Peyer's patch (tissue), 4 donors: ENCODE measurements around the gene ADRM1. TPM values are rescaled to one million over a fixed set of nuclear protein-coding genes. Genes with fewer than 3 reads are reported as not detected.

Source experiments
- DNase-seq, 3 donors: peaks; one replicate each; pipeline ENCODE4 v3.0.0-alpha.2; 2017 to 2019
- H3K27ac ChIP-seq, 4 donors: fragments of 200-600 bp; sonication (generic); one replicate each; pipeline ENCODE4 v1.5.1; 2016 to 2019
- H3K27me3 ChIP-seq, 2 donors: fragments of 200-600 bp; sonication (generic); one replicate each; pipeline ENCODE4 v1.5.1; 2019
- H3K36me3 ChIP-seq, 3 donors: fragments of 200-600 bp; sonication (generic); one replicate each; pipeline ENCODE4 v1.5.1; 2016 to 2019
- H3K4me1 ChIP-seq, 4 donors: fragments of 200-600 bp; sonication (generic); one replicate each; pipeline ENCODE4 v1.5.1; 2016 to 2019
- H3K4me3 ChIP-seq, 4 donors: fragments of 200-600 bp; sonication (generic); 1 replicate in 3 of 4; 2 replicates in 1 of 4; pipeline ENCODE4 v1.5.1; 2016 to 2019; ENCODE audit warnings: mild to moderate bottlenecking in 1 of 4
- H3K9me3 ChIP-seq, 4 donors: fragments of 200-600 bp; sonication (generic); one replicate each; pipeline ENCODE4 v1.5.1; 2016 to 2019; ENCODE audit warnings: mild to moderate bottlenecking in 1 of 4
- POLR2A ChIP-seq, 2 donors: fragments of 450-650 bp; IDR thresholded peaks; one replicate each; pipeline ENCODE4 v1.5.1; 2017; ENCODE audit warnings: antibody characterized with exemption in 2 of 2, mild to moderate bottlenecking in 2 of 2, moderate library complexity in 2 of 2
- total RNA-seq, 4 donors: library from RNA; depleted of rRNA; stranded (reverse); fragments of >200 nt; gene quantifications; one replicate each; pipeline ENCODE4 v1.1.0, GENCODE V29; 2016
- TF ChIP-seq, protein P1 (sequence below), 6 experiments: fragments of 450-650 bp in 4 of 6; fragments of 200-600 bp in 2 of 6; sonication (generic) in 1 of 6; IDR thresholded peaks; one replicate each; pipeline ENCODE4 v1.5.1; 2017 to 2019; ENCODE audit warnings: antibody characterized with exemption in 6 of 6, mild to moderate bottlenecking in 3 of 6, moderate library complexity in 1 of 6

Gene ADRM1
- total RNA-seq, 4 donors from 2014 or later, result 90.8 to 136 (median 99.7) TPM

DNA sequence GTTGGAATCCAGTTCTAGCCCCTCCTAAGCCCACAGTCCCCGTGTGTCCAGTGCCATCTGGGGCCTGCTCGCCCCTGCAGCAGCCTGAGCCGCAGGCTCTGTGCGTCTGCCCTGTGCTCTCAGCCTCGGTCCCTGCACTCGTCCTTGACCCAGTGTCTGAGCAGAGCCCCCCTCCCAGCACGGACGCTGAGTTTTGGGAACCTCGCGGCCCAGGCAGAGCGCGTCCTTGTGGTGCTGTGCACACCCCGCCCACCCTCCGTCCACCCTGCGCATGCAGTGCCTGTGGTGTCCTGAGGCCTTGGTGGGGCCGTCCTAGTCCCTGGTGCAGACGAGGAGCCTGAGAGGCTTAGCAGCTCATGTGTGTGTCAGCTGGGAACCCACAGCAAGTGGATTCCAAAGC is 32.9 kb upstream of the ADRM1 start:
- H3K36me3 ChIP-seq, result peaks cover 0 to 73% (median 0%) of the 10 kb centered on the region in 3 donors

DNA sequence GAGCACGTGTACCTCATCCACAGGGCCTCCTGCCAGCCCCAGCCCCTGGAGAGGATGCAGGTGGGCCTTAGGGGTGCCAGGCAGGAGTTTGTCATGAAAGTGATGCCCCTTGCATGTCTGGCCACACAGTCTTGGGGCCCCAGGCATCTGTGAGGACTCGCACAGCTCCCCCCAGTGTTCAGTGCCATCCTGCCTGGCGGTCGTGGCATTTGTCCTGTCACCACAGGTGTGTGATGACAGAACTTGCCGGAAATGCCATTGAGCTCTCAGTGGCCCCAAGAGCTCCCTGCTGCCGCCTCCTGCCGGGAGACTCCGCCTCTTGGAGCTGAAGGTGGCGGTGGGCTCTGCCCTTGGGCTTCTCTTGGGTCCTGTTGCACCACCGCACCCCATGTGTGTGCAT is 30.6 kb upstream of the ADRM1 start:
- H3K27me3 ChIP-seq, result no peaks in the 10 kb centered on the region
- H3K36me3 ChIP-seq, result peaks cover 0 to 73% (median 0%) of the 10 kb centered on the region in 3 donors
- H3K4me1 ChIP-seq, result no peaks in the 10 kb centered on the region

More for the DNA sequence above, 32.9 kb upstream of the ADRM1 start:
- no peak overlapping the region for H3K4me3 ChIP-seq
- no peaks in the 10 kb centered on the region for H3K9me3 ChIP-seq
- H3K27me3 ChIP-seq, result no peaks in the 10 kb centered on the region
- no peaks in the 10 kb centered on the region for H3K4me1 ChIP-seq
- DNase-seq, result no peak
- no peak overlapping the region for H3K27ac ChIP-seq
- no peak for TF ChIP-seq POLR2A (IDR thresholded peaks at IDR 0.05)
- TF ChIP-seq, protein P1, sequence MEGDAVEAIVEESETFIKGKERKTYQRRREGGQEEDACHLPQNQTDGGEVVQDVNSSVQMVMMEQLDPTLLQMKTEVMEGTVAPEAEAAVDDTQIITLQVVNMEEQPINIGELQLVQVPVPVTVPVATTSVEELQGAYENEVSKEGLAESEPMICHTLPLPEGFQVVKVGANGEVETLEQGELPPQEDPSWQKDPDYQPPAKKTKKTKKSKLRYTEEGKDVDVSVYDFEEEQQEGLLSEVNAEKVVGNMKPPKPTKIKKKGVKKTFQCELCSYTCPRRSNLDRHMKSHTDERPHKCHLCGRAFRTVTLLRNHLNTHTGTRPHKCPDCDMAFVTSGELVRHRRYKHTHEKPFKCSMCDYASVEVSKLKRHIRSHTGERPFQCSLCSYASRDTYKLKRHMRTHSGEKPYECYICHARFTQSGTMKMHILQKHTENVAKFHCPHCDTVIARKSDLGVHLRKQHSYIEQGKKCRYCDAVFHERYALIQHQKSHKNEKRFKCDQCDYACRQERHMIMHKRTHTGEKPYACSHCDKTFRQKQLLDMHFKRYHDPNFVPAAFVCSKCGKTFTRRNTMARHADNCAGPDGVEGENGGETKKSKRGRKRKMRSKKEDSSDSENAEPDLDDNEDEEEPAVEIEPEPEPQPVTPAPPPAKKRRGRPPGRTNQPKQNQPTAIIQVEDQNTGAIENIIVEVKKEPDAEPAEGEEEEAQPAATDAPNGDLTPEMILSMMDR (IDR thresholded peaks at IDR 0.05), result no peak

DNA sequence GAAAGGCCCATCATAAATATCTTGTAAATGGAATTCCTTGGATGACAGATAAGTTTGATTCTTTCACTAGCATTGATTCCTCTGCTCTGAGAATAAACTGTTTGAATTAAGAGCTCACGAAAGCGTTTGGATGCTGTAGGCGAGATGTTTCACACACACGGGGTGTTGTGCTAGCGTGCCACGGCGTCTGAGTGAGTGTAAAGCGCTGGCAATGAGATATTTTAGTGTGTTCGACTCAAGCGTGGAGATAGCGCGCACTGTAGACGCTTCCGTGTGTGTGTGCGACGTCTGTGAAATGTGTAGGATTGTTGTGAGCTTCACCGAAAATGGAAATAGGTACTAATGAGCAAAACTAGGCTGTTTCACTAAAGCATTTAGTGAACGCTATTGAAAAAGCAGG is 29.4 kb upstream of the ADRM1 start:
- peaks cover 0 to 65% (median 0%) of the 10 kb centered on the region in 3 donors for H3K36me3 ChIP-seq
- TF ChIP-seq, protein P1 (IDR thresholded peaks at IDR 0.05), result no peak
- TF ChIP-seq POLR2A (IDR thresholded peaks at IDR 0.05), result no peak
- H3K4me1 ChIP-seq, result no peaks in the 10 kb centered on the region
- H3K27ac ChIP-seq, result no peak overlapping the region
- no peaks in the 10 kb centered on the region for H3K27me3 ChIP-seq
- no peak for DNase-seq
- no peak overlapping the region for H3K4me3 ChIP-seq
- no peaks in the 10 kb centered on the region for H3K9me3 ChIP-seq

More for the DNA sequence above, 30.6 kb upstream of the ADRM1 start:
- Histone ChIP-seq H3K9me3 (no peaks in the 10 kb centered on the region), H3K4me3 (no peak overlapping the region), H3K27ac (no peak overlapping the region)
- TF ChIP-seq, protein P1 (IDR thresholded peaks at IDR 0.05), result no peak
- no peak for TF ChIP-seq POLR2A (IDR thresholded peaks at IDR 0.05)
- no peak for DNase-seq

DNA sequence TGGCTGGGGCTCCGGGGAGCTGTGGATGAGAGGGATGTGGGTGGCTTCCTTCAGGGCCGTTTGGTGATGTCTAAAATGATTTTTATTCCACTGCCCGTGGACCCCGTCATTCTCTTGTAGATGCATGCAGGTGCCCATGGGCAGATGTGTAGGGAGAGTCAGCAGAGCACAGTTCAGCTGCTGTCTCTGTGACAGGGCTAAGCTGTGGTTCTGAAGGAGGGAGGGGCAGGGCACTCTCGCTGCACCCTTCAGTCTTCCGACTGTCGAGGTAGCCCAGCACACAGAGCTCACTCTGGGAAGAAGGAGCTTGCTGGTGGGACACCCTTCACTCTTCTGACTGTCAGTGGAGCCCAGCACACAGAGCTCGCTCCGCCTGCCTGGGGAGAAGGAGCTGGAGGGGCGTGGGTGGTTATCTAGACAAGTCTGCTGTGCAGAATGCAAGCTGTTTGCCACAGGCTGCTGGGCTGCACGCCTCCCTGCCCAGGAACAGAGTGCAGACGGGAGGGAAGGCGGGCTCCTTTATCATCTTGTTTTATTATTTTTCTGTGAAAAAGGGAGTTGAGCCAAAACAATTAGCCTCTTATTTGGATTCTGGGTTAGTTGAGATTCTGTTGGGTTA is 28.4 kb upstream of the ADRM1 start:
- H3K4me3 ChIP-seq, result no peak overlapping the region
- H3K27me3 ChIP-seq, result no peaks in the 10 kb centered on the region
- H3K27ac ChIP-seq, result no peak overlapping the region
- no peaks in the 10 kb centered on the region for H3K9me3 ChIP-seq
- no peaks in the 10 kb centered on the region for H3K4me1 ChIP-seq
- DNase-seq, result no peak
- H3K36me3 ChIP-seq, result peaks cover 0 to 62% (median 0%) of the 10 kb centered on the region in 3 donors
- TF ChIP-seq POLR2A (IDR thresholded peaks at IDR 0.05), result no peak
- TF ChIP-seq, protein P1 (IDR thresholded peaks at IDR 0.05), result no peak

DNA sequence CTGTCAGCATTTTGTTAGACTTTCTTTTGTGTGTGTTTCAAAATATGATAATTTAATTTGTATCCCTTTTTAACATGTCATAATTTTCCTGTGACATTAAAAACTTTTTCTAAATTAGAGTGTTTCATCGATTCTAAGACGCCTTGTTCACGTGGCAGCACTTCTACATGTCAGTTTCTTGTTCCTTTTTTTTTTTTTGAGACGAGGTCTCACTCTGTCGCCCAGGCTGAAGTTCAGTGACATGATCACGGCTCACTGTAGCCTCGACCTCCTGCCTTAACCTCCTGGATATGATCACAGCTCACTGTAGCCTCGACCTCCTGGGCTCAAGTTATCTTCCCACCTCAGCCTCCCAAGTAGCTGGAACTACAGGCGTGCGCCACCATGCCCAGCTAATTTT is 27.6 kb upstream of the ADRM1 start:
- H3K27me3 ChIP-seq, result no peaks in the 10 kb centered on the region
- no peak for DNase-seq
- H3K4me1 ChIP-seq, result no peaks in the 10 kb centered on the region
- no peak overlapping the region for H3K27ac ChIP-seq
- no peak overlapping the region for H3K4me3 ChIP-seq
- TF ChIP-seq, protein P1 (IDR thresholded peaks at IDR 0.05), result no peak
- H3K36me3 ChIP-seq, result peaks cover 0 to 63% (median 0%) of the 10 kb centered on the region in 3 donors
- no peaks in the 10 kb centered on the region for H3K9me3 ChIP-seq
